ENCODE measurements around the gene KRTAP22-1. TPM values are rescaled to one million over a fixed set of nuclear protein-coding genes. Genes with fewer than 3 reads are reported as not detected.

KRTAP22-1 gene
- total RNA-seq, 2 experiments from 2014 or later = not detected

GRCh38 chr21:30605968-30606367, 5.1 kb downstream of the KRTAP22-1 start:
- POLR2A ChIA-PET = no interaction called here
- no peaks in the 10 kb centered on the region for H3K4me1 Mint-ChIP-seq
- ATAC-seq (ENCODE audit: low read depth) (no peak), DNase-seq (no peak)
- no peak overlapping the region for H3K27ac Mint-ChIP-seq
- H3K4me3 Mint-ChIP-seq = no peak overlapping the region
- no peaks in the 10 kb centered on the region for H3K36me3 Mint-ChIP-seq
- H3K9me3 Mint-ChIP-seq = peaks cover 9% of the 10 kb centered on the region
- no peaks in the 10 kb centered on the region for H3K27me3 Mint-ChIP-seq

- peaks cover 9% of the 10 kb centered on the region for H3K9me3 Mint-ChIP-seq
- H3K36me3 Mint-ChIP-seq = no peaks in the 10 kb centered on the region
- DNase-seq (no peak), ATAC-seq (ENCODE audit: low read depth) (no peak)
- H3K4me3 Mint-ChIP-seq = no peak overlapping the region
- no peaks in the 10 kb centered on the region for H3K27me3 Mint-ChIP-seq
- H3K4me1 Mint-ChIP-seq = no peaks in the 10 kb centered on the region
- POLR2A ChIA-PET = no interaction called here
- H3K27ac Mint-ChIP-seq = no peak overlapping the region
These were observed 11.2 kb downstream of the KRTAP22-1 start for GRCh38 chr21:30612132-30612531.

GRCh38 chr21:30613836-30614235, 12.9 kb downstream of the KRTAP22-1 start, which contains the start of gene KRTAP6-1:
KRTAP6-1 (minus strand) TSS chr21:30613930; CDS start chr21:30613904, 26 bp downstream.
- Mint-ChIP-seq H3K4me3 (no peak within 1 kb of the TSS), H3K27me3 (no peaks in the 10 kb centered on the region), H3K27ac (no peak within 1 kb of the TSS), H3K36me3 (no peaks in the 10 kb centered on the region), H3K9me3 (peaks cover 9% of the 10 kb centered on the region), H3K4me1 (no peaks in the 10 kb centered on the region)
- no peak for DNase-seq
- POLR2A ChIA-PET = no interaction called here
- no peak for ATAC-seq (ENCODE audit: low read depth)

GRCh38 chr21:30615199-30615598, 14.3 kb downstream of the KRTAP22-1 start:
- no peak for ATAC-seq (ENCODE audit: low read depth)
- no peak overlapping the region for H3K27ac Mint-ChIP-seq
- H3K4me3 Mint-ChIP-seq = no peak overlapping the region
- POLR2A ChIA-PET = no interaction called here
- DNase-seq = no peak
- peaks cover 9% of the 10 kb centered on the region for H3K9me3 Mint-ChIP-seq
- no peaks in the 10 kb centered on the region for H3K4me1 Mint-ChIP-seq
- no peaks in the 10 kb centered on the region for H3K36me3 Mint-ChIP-seq
- no peaks in the 10 kb centered on the region for H3K27me3 Mint-ChIP-seq

- Mint-ChIP-seq H3K36me3 (no peaks in the 10 kb centered on the region), H3K4me3 (no peak within 1 kb of the TSS), H3K27ac (no peak within 1 kb of the TSS), H3K9me3 (peaks cover 6% of the 10 kb centered on the region), H3K27me3 (no peaks in the 10 kb centered on the region), H3K4me1 (no peaks in the 10 kb centered on the region)
- no peak for ATAC-seq (ENCODE audit: low read depth)
- no peak for DNase-seq
- POLR2A ChIA-PET = no interaction called here
These were observed 15.2 kb downstream of the KRTAP22-1 start, which contains the start of gene KRTAP20-1 for GRCh38 chr21:30616125-30616524. KRTAP20-1 (plus strand) TSS chr21:30616425; CDS start chr21:30616455, 30 bp downstream.

- no peak overlapping the region for H3K4me3 Mint-ChIP-seq
- DNase-seq (no peak), ATAC-seq (ENCODE audit: low read depth) (no peak)
- POLR2A ChIA-PET = no interaction called here
- H3K9me3 Mint-ChIP-seq = no peaks in the 10 kb centered on the region
- H3K4me1 Mint-ChIP-seq = no peaks in the 10 kb centered on the region
- no peaks in the 10 kb centered on the region for H3K27me3 Mint-ChIP-seq
- H3K27ac Mint-ChIP-seq = no peak overlapping the region
- no peaks in the 10 kb centered on the region for H3K36me3 Mint-ChIP-seq
These were observed 19.2 kb downstream of the KRTAP22-1 start for GRCh38 chr21:30620080-30620479.

GRCh38 chr21:30620522-30620921, 19.6 kb downstream of the KRTAP22-1 start, which contains the start of gene KRTAP20-4:
KRTAP20-4 (plus strand) TSS chr21:30620627.
- H3K4me3 Mint-ChIP-seq = no peak within 1 kb of the TSS
- no peaks in the 10 kb centered on the region for H3K36me3 Mint-ChIP-seq
- no peak within 1 kb of the TSS for H3K27ac Mint-ChIP-seq
- POLR2A ChIA-PET = no interaction called here
- no peak for ATAC-seq (ENCODE audit: low read depth)
- H3K4me1 Mint-ChIP-seq = no peaks in the 10 kb centered on the region
- DNase-seq = no peak
- no peaks in the 10 kb centered on the region for H3K9me3 Mint-ChIP-seq
- H3K27me3 Mint-ChIP-seq = no peaks in the 10 kb centered on the region

GRCh38 chr21:30623362-30623761, 22.5 kb downstream of the KRTAP22-1 start:
- no peaks in the 10 kb centered on the region for H3K27me3 Mint-ChIP-seq
- no peak for DNase-seq
- POLR2A ChIA-PET = no interaction called here
- no peaks in the 10 kb centered on the region for H3K9me3 Mint-ChIP-seq
- no peak overlapping the region for H3K27ac Mint-ChIP-seq
- H3K36me3 Mint-ChIP-seq = no peaks in the 10 kb centered on the region
- ATAC-seq (ENCODE audit: low read depth) = no peak
- H3K4me3 Mint-ChIP-seq = no peak overlapping the region
- no peaks in the 10 kb centered on the region for H3K4me1 Mint-ChIP-seq

- POLR2A ChIA-PET = no interaction called here
- ATAC-seq (ENCODE audit: low read depth) (no peak), DNase-seq (no peak)
- Mint-ChIP-seq H3K9me3 (no peaks in the 10 kb centered on the region), H3K4me3 (no peak overlapping the region), H3K36me3 (no peaks in the 10 kb centered on the region), H3K27me3 (no peaks in the 10 kb centered on the region), H3K27ac (no peak overlapping the region), H3K4me1 (no peaks in the 10 kb centered on the region)
These were observed 24.7 kb downstream of the KRTAP22-1 start for GRCh38 chr21:30625449-30626165.

- no peaks in the 10 kb centered on the region for H3K27me3 Mint-ChIP-seq
- ATAC-seq (ENCODE audit: low read depth) = no peak
- POLR2A ChIA-PET = no interaction called here
- no peak for DNase-seq
- H3K27ac Mint-ChIP-seq = no peak overlapping the region
- H3K9me3 Mint-ChIP-seq = no peaks in the 10 kb centered on the region
- H3K36me3 Mint-ChIP-seq = no peaks in the 10 kb centered on the region
- H3K4me3 Mint-ChIP-seq = no peak overlapping the region
- H3K4me1 Mint-ChIP-seq = no peaks in the 10 kb centered on the region
These were observed 27.2 kb downstream of the KRTAP22-1 start for GRCh38 chr21:30628109-30628508.

- Mint-ChIP-seq H3K36me3 (no peaks in the 10 kb centered on the region), H3K27ac (no peak overlapping the region), H3K4me1 (no peaks in the 10 kb centered on the region), H3K4me3 (no peak overlapping the region), H3K27me3 (no peaks in the 10 kb centered on the region), H3K9me3 (no peaks in the 10 kb centered on the region)
- POLR2A ChIA-PET = no interaction called here
- DNase-seq (no peak), ATAC-seq (ENCODE audit: low read depth) (no peak)
These were observed 28.3 kb downstream of the KRTAP22-1 start for GRCh38 chr21:30629200-30629599.

GRCh38 chr21:30634906-30635305, 34.0 kb downstream of the KRTAP22-1 start, which contains the start of gene KRTAP20-2:
KRTAP20-2 (plus strand) TSS chr21:30635206; CDS start chr21:30635264, 58 bp downstream.
- no peak within 1 kb of the TSS for H3K27ac Mint-ChIP-seq
- no peaks in the 10 kb centered on the region for H3K27me3 Mint-ChIP-seq
- no peak within 1 kb of the TSS for H3K4me3 Mint-ChIP-seq
- no peak for ATAC-seq (ENCODE audit: low read depth)
- H3K36me3 Mint-ChIP-seq = no peaks in the 10 kb centered on the region
- no peak for DNase-seq
- H3K9me3 Mint-ChIP-seq = peaks cover 3% of the 10 kb centered on the region
- POLR2A ChIA-PET = no interaction called here
- no peaks in the 10 kb centered on the region for H3K4me1 Mint-ChIP-seq

GRCh38 chr21:30638686-30639085, 37.8 kb downstream of the KRTAP22-1 start:
- Mint-ChIP-seq H3K27ac (no peak overlapping the region), H3K9me3 (peaks cover 4% of the 10 kb centered on the region), H3K36me3 (no peaks in the 10 kb centered on the region), H3K4me3 (no peak overlapping the region), H3K4me1 (no peaks in the 10 kb centered on the region), H3K27me3 (no peaks in the 10 kb centered on the region)
- no peak for DNase-seq
- ATAC-seq (ENCODE audit: low read depth) = no peak
- POLR2A ChIA-PET = no interaction called here

GRCh38 chr21:30642564-30642963, 41.7 kb downstream of the KRTAP22-1 start, which contains the start of gene KRTAP20-3:
KRTAP20-3 (plus strand) TSS chr21:30642864.
- POLR2A ChIA-PET = no interaction called here
- Mint-ChIP-seq H3K36me3 (no peaks in the 10 kb centered on the region), H3K9me3 (peaks cover 6% of the 10 kb centered on the region), H3K27ac (no peak within 1 kb of the TSS), H3K4me3 (no peak within 1 kb of the TSS), H3K27me3 (no peaks in the 10 kb centered on the region), H3K4me1 (no peaks in the 10 kb centered on the region)
- no peak for ATAC-seq (ENCODE audit: low read depth)
- DNase-seq = no peak
